Globus pallidus (tissue), 1 donor: Measurements from ENCODE around the gene MT1X.
"Not testable (repeated sequence)": the region's sequence is repeated elsewhere in the genome, so short reads cannot be mapped to it uniquely, and the experiment has no call there.

Source experiments
- DNase-seq: peaks from one replicate; pipeline ENCODE4 v3.0.0-alpha.2; 2015; ENCODE audit warnings: low spot score

MT1X gene

GRCh38 chr16:56710181-56710737 is 28.0 kb downstream of the MT1X start:
- DNase-seq: no peak

DNA sequence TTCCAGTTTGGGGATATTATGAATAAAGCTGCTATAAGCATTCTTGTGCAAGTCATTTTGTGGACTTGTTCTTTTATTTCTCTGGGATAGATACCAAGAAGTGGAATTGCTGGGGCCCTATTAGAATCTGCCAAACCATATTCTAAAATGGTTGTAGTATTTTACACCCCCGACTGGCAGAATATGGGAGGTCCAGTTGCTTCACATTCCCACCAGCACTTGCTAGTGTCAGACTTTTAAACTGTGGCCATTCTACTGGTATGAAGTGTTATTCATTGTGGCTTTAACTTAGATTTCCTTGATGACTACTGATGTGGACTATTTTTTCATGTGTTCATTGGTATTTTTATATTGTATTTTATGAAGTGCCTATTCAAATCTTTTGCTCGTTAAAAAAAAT is 29.6 kb downstream of the MT1X start:
- DNase-seq: no peak

- DNase-seq: no peak
Measured at GRCh38 chr16:56713794-56714193, 31.5 kb downstream of the MT1X start.

- no peak for DNase-seq
Measured at GRCh38 chr16:56715126-56715525, 32.9 kb downstream of the MT1X start.

DNA sequence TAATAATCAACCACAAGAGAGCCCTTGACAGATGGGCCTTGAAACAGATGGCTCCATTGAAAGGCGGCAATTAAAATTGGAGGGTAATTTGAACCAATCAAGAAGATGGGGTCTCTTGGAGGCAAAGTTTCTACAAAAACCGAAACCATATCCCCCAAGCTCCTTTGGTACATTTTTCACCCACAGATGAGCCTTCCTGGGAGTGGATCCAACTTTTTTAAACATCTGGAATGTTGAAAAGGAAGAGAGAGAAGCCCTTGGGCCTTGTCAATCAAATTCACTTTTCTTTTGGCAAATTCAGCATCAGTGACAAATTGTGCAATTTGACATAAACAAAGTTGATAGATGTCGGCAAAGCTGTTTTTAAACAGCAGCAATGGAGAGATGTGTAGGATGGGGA is 34.5 kb downstream of the MT1X start:
- no peak for DNase-seq

- DNase-seq: not testable (repeated sequence)
Measured at GRCh38 chr16:56717532-56717931, 35.3 kb downstream of the MT1X start.

- no peak for DNase-seq
Measured at GRCh38 chr16:56722200-56722842, 40.1 kb downstream of the MT1X start.

DNA sequence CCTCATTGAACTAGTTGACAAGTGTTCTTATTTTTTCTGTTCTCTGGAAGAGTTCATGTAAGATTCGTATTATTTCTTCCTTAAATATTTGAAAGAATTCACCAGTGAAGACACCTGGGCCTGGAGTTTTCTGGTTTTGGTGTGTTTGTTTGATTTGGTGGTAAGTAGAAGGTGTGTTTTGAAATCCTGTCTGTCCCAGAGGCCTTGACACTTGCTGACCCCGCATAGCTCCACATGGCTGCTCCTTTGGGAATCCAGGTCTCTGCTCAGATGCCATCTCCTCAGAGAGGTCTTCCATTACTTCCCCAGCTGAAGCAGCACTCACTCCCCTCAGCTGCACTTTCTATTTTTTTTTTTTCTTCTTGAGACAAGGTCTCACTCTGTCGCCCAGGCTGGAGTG is 41.9 kb downstream of the MT1X start:
- DNase-seq: no peak

DNA sequence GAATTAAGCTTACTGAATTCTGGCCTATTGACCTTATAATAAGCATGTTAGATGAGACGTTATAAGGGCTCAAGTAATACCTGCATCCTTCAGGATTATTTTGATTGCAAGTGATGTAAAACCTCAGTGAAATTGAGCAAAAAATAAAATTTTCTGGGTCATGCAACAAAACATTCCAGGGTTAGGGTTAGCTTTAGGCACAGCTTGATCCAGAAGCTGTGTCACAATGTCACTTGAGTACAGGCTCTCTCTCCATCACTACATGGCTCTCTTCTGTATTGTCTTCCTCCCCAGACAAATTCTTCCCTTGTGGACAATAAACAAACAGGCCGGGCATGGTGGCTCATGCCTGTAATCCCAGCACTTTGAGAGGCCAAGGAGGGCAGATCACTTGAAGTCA is 44.0 kb downstream of the MT1X start:
- DNase-seq: no peak

GRCh38 chr16:56726926-56727325 is 44.7 kb downstream of the MT1X start:
- no peak for DNase-seq

DNA sequence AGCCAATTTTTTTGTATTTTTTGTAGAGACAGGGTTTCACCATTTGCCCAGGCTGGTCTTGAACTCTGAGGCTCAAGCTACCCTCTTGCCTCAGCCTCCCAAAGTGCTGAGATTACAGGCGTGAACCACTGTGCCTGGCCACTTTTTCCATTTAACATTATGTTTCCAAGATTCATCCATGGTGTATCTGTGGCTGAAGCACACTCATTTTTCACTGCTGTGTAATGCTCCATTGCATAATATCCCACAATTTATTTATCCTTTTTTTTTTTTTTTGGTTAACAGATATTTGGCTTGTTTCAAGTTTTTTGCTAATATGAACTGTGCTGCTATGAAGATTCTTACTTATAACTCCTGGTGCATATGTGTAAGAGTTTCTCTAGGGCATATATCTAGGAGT is 45.8 kb downstream of the MT1X start:
- DNase-seq: no peak

- no peak for DNase-seq
Measured at GRCh38 chr16:56728980-56729734, 46.9 kb downstream of the MT1X start.

DNA sequence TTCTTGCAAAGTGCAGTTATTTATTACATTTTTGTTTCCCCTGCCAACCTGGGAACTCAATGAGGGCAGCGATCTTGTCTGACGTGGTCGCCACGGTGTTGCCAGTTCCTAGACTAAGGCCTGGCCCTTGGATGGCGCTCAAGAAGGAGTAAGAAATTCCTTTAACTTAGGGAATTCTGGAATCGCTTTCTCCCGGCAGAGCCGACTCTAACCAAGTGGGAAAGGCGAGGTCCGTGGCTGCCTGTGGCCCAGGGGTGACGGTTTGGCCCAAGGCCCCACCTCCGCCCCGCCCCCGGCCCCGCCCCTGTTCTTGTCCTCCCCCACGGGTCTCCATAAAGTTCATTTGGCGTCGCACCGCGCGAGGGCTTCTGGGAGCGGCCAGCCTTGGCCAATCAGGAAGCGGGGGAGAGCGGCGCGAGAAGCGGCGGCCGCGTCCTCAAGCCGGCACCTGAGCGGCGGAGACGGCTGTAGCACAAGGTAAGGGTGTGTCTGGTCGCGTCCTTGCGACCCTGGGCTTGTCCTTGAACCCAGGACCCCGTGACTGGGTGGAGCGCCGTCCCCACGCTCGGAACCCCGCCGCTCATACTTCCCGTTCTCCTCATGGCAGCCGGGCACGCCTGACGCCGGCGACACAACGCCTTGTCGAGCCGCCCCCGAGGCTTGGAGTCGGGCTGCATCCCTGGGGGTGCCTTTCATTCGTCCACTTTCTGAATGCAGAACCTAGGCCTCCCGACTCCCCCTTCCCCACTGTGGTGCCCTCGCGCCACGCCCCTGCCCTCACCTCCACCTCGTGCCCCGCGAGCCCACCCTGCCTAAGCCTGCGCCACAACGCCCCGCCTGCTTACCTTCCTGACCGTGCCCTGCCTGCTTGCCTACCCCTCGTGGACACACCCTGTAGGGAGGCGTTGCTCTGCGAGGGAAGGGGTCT is 47.7 kb downstream of the MT1X start, which contains the start of gene NUP93:
Gene NUP93, plus strand, starts transcription at position 395 of the 928 bp plus-strand sequence. CDS start 18,119 bp downstream, outside the sequence.
- DNase-seq: peak; percentile 91

DNA sequence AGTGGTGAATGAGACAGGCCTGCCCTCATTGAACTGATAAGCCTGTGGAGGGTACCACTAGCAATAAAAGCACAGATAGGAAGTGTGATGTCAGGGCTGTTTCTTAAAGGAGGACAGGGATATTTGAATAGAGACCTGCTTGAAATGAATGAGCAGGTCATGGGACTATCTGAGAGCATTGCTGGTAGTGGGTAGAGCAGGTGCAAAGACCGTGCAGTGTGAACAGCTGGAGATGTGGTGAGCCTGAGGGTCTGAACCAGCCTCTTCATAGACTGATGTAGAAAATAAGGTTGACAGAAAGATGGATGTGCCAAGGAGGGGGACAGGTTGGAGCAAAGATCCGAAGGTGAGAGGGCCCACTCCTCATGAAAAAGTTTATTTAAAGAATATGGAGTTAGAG is 50.1 kb downstream of the MT1X start:
- DNase-seq: no peak

DNA sequence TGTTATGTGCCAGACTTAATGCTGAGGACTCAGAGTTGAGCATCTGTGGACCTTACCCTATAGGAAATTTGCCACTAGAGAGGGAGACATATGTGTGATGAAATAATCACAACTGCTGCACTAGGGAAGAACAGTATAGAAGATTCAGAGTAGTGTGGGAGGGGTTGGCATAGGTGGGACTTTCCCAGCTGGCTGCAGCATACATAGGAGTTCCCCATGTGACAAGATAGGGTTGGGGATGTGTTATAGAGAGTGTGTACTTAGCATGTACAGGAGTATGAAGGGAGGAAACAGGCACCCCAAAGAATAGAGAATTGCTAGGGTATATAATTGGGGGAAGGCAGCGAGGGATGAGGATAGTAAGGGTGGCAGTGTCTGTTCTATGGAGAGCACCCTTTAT is 50.6 kb downstream of the MT1X start:
- no peak for DNase-seq
